SK-N-MC (cell line): ENCODE data around the gene NLRP5.

Experiments used
- EZH2 ChIP-seq: fragments of 200-600 bp; sonication (generic); IDR thresholded peaks from one replicate; pipeline ENCODE4 v1.6.1; 2017; ENCODE audit warnings: antibody characterized with exemption
- FOXP2 ChIP-seq: optimal IDR thresholded peaks from 2 replicates; pipeline ENCODE3; 2011; ENCODE audit warnings: mild to moderate bottlenecking, moderate library complexity; ENCODE audit not compliant: insufficient read depth; ENCODE audit errors: extremely low read length, control extremely low read depth
- POLR2AphosphoS5 ChIP-seq: IDR thresholded peaks from 2 replicates; pipeline ENCODE4 v1.6.1; 2012; ENCODE audit warnings: mild to moderate bottlenecking, low read depth, low read length, borderline replicate concordance

GRCh38 chr19:56101746-56102535 lies 115.4 kb downstream of the NLRP5 start:
- TF ChIP-seq POLR2AphosphoS5 (no peak), EZH2 (no peak), FOXP2 (no peak)
